Measurements from ENCODE around the gene BTNL2. TPM values are rescaled to one million over a fixed set of nuclear protein-coding genes. Genes with fewer than 3 reads are reported as not detected.
"Not testable (repeated sequence)": the region's sequence is repeated elsewhere in the genome, so short reads cannot be mapped to it uniquely, and the experiment has no call there.

The BTNL2 gene, protein sequence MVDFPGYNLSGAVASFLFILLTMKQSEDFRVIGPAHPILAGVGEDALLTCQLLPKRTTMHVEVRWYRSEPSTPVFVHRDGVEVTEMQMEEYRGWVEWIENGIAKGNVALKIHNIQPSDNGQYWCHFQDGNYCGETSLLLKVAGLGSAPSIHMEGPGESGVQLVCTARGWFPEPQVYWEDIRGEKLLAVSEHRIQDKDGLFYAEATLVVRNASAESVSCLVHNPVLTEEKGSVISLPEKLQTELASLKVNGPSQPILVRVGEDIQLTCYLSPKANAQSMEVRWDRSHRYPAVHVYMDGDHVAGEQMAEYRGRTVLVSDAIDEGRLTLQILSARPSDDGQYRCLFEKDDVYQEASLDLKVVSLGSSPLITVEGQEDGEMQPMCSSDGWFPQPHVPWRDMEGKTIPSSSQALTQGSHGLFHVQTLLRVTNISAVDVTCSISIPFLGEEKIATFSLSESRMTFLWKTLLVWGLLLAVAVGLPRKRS
- not detected for total RNA-seq

DNA sequence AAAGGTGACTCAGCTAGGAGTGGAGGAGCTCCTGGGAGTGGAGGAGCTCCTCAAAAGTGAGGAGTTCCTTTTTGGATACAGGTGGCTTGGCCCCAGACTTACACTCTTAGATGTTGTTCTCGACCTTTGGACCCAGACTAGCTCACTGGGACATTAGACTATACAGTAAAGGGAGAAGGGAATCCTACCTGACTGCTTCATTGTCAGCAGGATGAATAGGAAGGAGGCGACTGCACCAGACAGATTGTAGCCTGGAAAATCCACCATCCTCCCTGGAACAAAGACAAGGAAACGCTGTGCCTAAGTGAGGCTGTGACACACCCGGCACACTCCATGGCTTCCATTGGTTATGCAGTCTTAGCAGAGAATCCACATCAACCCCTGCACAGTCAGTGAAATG, at the start of gene BTNL2:
Gene BTNL2 (minus strand): TSS at position 325 of the 400 bp plus-strand sequence. CDS start 58 bp downstream, at position 267.
- H3K4me3 Mint-ChIP-seq = no peak within 1 kb of the TSS
- H3K9me3 Mint-ChIP-seq = no peaks in the 10 kb centered on the region
- H3K27me3 Mint-ChIP-seq (ENCODE audit: low read depth) = peaks cover 63% of the 10 kb centered on the region
- DNase-seq (no peak), ATAC-seq (replicated peaks in 1 of 2) (no peak)
- no peaks in the 10 kb centered on the region for H3K4me1 Mint-ChIP-seq (ENCODE audit: low read depth)
- no peaks in the 10 kb centered on the region for H3K36me3 Mint-ChIP-seq (ENCODE audit: insufficient read depth in 2 of 2)
- H3K27ac Mint-ChIP-seq = no peak within 1 kb of the TSS

DNA sequence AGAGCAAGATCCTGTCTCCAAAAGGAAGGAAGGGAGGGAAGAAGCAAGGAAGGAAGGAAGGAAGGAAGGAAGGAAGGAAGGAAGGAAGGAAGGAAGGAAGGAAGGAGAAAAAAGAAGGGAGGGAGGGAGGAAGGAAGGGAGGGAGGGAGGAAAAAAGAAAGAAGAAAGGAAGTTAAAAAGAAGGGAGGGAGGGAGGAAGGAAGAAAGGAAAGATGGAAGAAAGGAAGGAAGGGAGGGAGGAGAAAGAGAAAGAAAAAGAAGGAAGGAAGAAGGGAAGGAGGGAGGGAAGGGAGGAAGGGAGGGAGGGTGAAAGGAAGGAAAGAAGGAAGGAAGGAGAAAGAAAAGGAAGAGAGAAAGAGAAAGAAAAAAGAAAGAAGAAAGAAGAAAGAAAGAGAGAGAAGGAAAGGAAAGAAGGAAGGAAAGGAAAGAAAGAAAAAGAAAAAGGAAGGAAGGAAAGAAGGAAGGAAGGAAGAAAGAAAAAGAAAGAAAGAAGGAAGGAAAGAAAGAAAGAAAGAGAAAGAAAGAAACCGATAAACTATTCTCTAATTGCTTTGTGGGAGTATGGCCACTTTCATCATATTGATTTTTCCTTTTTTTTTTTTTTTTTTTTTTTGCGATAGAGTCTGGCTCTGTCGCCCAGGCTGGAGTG, 42.2 kb upstream of the BTNL2 start:
- Mint-ChIP-seq H3K9me3 (peaks cover 6 to 7% of the 10 kb centered on the region in 2 donors), H3K4me3 (no peak overlapping the region), H3K4me1 (ENCODE audit: low read depth) (no peaks in the 10 kb centered on the region), H3K36me3 (ENCODE audit: insufficient read depth in 2 of 2) (peaks cover 6 to 12% of the 10 kb centered on the region in 2 donors), H3K27ac (no peak overlapping the region), H3K27me3 (ENCODE audit: low read depth) (peaks cover 31% of the 10 kb centered on the region)
- no peak for DNase-seq
- ATAC-seq (replicated peaks in 1 of 2) = no peak

DNA sequence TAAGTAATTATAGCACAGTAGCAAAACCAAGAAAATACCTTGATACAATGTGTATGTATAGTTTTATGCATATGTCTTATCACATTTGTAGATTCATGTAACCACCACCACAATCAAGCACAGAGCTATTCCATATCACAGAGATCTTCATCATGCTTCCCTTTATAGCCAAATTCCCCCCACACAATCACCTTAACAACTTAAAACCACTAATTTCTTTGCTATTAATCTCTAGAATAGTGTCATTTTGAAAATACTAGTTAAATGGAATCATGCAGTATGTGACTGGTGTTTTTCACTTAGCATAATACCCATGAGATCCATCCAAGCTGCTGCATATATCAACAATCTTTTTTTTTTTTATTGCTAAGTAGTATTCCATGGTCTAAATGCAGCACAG, 41.0 kb upstream of the BTNL2 start:
- Mint-ChIP-seq H3K27ac (no peak overlapping the region), H3K27me3 (ENCODE audit: low read depth) (peaks cover 43% of the 10 kb centered on the region), H3K36me3 (ENCODE audit: insufficient read depth in 2 of 2) (peaks cover 6 to 12% of the 10 kb centered on the region in 2 donors), H3K4me1 (ENCODE audit: low read depth) (no peaks in the 10 kb centered on the region), H3K9me3 (peaks cover 5 to 6% of the 10 kb centered on the region in 2 donors), H3K4me3 (no peak overlapping the region)
- ATAC-seq (replicated peaks in 1 of 2) = no peak
- DNase-seq = no peak

DNA sequence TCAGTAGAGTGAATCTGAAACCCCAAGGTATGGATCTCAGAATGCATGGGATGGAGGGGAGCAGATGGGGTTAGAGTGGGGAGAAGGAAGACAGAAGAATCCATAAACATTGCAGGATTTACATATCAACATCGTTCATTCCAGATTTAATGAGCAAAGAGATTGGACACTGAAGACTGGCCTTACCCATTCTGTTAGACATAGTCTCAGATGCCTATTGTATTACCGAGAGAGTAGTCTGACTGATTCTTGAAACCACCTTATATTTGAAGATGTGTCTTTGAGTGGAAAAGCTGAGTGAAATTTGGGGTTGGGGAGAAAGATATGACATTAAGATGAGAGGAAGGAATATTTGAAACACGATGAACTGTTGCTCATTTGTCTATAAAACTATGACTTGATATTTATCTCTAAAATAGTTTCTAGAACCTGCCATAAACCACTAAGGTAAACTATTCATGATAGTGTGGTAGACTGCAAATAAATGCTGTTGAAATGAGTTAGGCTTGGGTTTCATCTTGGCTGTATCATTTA, 38.4 kb upstream of the BTNL2 start:
- ATAC-seq (replicated peaks in 1 of 2) = peak in 1 of 2 donors; percentile 33

DNA sequence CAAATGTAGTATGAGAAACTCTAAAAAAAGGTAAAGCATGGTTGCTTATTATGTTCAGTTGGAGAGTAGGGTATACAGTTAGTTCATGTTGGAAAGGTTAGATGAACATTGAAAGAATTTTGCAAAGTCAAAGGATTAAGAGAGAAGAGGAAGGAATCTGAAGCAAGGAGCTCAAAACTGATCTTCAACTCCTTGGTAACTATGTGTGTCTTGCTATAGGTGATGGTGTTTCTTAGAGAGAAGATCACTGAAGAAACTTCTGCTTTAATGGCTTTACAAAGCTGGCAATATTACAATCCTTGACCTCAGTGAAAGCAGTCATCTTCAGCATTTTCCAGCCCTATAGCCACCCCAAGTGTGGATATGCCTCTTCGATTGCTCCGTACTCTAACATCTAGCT, 37.5 kb upstream of the BTNL2 start:
- Mint-ChIP-seq H3K4me1 (ENCODE audit: low read depth) (peaks cover 7% of the 10 kb centered on the region), H3K4me3 (no peak overlapping the region), H3K9me3 (no peaks in the 10 kb centered on the region), H3K27ac (no peak overlapping the region), H3K27me3 (ENCODE audit: low read depth) (peaks cover 53% of the 10 kb centered on the region), H3K36me3 (ENCODE audit: insufficient read depth in 2 of 2) (no peaks in the 10 kb centered on the region)
- DNase-seq (no peak), ATAC-seq (replicated peaks in 1 of 2) (no peak)

More for the DNA sequence above, 38.4 kb upstream of the BTNL2 start:
- H3K27ac Mint-ChIP-seq = no peak overlapping the region
- peaks cover 43% of the 10 kb centered on the region for H3K27me3 Mint-ChIP-seq (ENCODE audit: low read depth)
- H3K9me3 Mint-ChIP-seq = no peaks in the 10 kb centered on the region
- no peaks in the 10 kb centered on the region for H3K36me3 Mint-ChIP-seq (ENCODE audit: insufficient read depth in 2 of 2)
- no peak overlapping the region for H3K4me3 Mint-ChIP-seq
- no peak for DNase-seq
- no peaks in the 10 kb centered on the region for H3K4me1 Mint-ChIP-seq (ENCODE audit: low read depth)

DNA sequence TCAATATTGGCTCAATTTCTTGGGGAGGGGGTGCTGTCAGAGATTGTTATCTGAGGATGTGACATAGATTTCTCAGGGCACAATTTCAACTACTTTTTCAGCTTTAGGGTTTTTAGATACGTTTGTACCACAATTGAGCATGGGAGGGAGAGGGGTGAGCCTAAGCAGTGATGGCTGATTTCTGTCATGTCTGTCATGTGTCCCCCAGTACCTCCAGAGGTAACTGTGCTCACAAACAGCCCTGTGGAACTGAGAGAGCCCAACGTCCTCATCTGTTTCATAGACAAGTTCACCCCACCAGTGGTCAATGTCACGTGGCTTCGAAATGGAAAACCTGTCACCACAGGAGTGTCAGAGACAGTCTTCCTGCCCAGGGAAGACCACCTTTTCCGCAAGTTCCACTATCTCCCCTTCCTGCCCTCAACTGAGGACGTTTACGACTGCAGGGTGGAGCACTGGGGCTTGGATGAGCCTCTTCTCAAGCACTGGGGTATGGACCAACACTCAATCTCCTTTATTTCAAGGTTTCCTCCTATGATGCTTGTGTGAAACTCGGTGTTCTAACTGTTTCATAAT, 36.1 kb upstream of the BTNL2 start:
- H3K4me3 Mint-ChIP-seq = no peak overlapping the region
- H3K27me3 Mint-ChIP-seq (ENCODE audit: low read depth) = peaks cover 59% of the 10 kb centered on the region
- ATAC-seq (replicated peaks in 1 of 2) = no peak
- no peaks in the 10 kb centered on the region for H3K36me3 Mint-ChIP-seq (ENCODE audit: insufficient read depth in 2 of 2)
- no peak for DNase-seq
- peaks cover 10% of the 10 kb centered on the region for H3K4me1 Mint-ChIP-seq (ENCODE audit: low read depth)
- no peak overlapping the region for H3K27ac Mint-ChIP-seq
- no peaks in the 10 kb centered on the region for H3K9me3 Mint-ChIP-seq

DNA sequence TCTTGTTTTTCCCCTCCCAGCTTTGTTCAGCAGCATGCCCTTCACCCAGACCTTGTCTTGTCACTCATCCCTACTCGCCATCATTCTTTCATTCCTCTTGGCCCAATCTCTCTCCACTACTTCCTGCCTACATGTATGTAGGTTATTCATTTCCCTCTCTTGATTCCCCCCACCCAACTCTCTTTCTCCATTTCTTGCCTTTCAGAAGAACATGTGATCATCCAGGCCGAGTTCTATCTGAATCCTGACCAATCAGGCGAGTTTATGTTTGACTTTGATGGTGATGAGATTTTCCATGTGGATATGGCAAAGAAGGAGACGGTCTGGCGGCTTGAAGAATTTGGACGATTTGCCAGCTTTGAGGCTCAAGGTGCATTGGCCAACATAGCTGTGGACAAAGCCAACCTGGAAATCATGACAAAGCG, 35.3 kb upstream of the BTNL2 start:
- no peaks in the 10 kb centered on the region for H3K36me3 Mint-ChIP-seq (ENCODE audit: insufficient read depth in 2 of 2)
- ATAC-seq (replicated peaks in 1 of 2) (no peak), DNase-seq (no peak)
- peaks cover 13% of the 10 kb centered on the region for H3K4me1 Mint-ChIP-seq (ENCODE audit: low read depth)
- H3K4me3 Mint-ChIP-seq = no peak overlapping the region
- no peak overlapping the region for H3K27ac Mint-ChIP-seq
- H3K27me3 Mint-ChIP-seq (ENCODE audit: low read depth) = peaks cover 59% of the 10 kb centered on the region
- H3K9me3 Mint-ChIP-seq = no peaks in the 10 kb centered on the region

DNA sequence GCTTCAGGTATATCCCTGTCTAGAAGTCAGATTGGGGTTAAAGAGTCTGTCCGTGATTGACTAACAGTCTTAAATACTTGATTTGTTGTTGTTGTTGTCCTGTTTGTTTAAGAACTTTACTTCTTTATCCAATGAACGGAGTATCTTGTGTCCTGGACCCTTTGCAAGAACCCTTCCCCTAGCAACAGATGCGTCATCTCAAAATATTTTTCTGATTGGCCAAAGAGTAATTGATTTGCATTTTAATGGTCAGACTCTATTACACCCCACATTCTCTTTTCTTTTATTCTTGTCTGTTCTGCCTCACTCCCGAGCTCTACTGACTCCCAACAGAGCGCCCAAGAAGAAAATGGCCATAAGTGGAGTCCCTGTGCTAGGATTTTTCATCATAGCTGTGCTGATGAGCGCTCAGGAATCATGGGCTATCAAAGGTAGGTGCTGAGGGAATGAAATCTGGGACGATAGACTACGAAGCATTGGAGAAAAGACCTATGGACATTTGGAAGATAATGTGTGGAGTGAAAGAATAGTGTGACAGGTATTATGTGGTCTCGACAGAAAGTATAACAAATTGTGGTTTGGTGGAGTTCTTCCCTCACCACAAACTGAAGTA, 32.7 kb upstream of the BTNL2 start, which contains the start of gene HLA-DRA:
Gene HLA-DRA (plus strand): TSS at position 286 of the 613 bp plus-strand sequence. CDS start 64 bp downstream, at position 350.
- Mint-ChIP-seq H3K27ac (no peak within 1 kb of the TSS), H3K4me3 (peak within 1 kb of the TSS; percentile 48 to 74), H3K9me3 (no peaks in the 10 kb centered on the region)

DNA sequence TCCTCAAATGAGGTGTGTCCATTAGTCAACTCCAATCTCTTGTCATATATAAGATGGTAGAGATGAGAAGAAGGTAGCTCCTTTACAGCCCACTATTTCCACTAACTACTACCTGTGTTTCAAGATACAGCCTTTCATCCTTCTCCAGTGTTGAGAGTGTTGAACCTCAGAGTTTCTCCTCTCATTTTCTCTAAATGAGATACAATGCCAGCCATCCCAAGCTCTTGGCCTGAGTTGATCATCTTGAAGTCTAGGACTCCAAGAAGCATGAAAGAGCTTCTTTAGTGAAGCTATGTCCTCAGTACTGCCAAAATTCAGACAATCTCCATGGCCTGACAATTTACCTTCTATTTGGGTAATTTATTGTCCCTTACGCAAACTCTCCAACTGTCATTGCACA, 32.2 kb upstream of the BTNL2 start:
- Mint-ChIP-seq H3K9me3 (no peaks in the 10 kb centered on the region), H3K27me3 (ENCODE audit: low read depth) (peaks cover 48% of the 10 kb centered on the region), H3K27ac (no peak overlapping the region), H3K4me1 (ENCODE audit: low read depth) (peaks cover 16% of the 10 kb centered on the region), H3K36me3 (ENCODE audit: insufficient read depth in 2 of 2) (no peaks in the 10 kb centered on the region), H3K4me3 (peak overlapping the region in 1 of 2 donors; percentile 74)
- ATAC-seq (replicated peaks in 1 of 2) (no peak), DNase-seq (no peak)

More for the DNA sequence above, 32.7 kb upstream of the BTNL2 start, which contains the start of gene HLA-DRA:
- no peaks in the 10 kb centered on the region for H3K36me3 Mint-ChIP-seq (ENCODE audit: insufficient read depth in 2 of 2)
- DNase-seq (peak; percentile 8 to 60), ATAC-seq (replicated peaks in 1 of 2) (peak; percentile 83 to 87)
- H3K4me1 Mint-ChIP-seq (ENCODE audit: low read depth) = peaks cover 16% of the 10 kb centered on the region
- H3K27me3 Mint-ChIP-seq (ENCODE audit: low read depth) = peaks cover 52% of the 10 kb centered on the region

DNA sequence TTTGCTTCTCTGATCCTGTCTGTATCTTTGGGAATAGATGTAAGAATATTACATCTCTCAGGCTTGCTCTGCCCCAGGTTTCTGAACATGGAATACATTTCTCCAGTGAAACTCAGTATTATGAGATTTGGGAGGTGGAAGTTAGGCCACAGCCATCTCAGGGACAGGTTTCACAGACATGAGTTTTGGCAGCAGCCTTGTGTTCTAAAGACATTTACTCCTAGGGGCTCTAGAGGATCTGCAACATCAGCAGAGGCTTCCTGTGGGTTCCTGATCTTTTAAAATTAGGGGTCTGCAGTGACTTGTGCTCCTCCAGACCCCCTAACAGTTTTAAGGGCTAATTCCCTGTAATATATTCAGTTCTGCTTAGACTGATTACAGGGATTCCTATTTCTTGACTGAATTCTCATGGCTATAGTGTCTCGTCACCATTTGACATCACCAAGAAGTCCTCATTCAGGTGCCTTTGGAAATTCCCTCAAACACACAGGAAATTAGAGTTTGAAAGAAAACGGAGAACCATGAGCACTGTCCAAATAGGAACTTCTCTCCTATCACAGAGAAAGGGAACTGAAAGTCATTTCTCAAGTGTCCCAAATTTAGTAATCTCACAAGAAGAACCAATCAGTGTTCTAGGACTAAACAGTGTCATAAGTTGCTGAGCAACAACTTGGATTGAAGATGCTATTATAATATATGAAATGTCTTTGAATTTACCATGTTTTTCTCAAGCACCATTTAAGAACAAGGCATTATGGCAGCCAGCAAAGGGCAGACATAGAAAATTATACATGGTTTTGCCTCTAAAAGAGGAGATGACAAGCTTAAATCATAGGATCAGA, 30.2 kb upstream of the BTNL2 start:
- DNase-seq (no peak), ATAC-seq (replicated peaks in 1 of 2) (peak; percentile 47 to 70)
- Mint-ChIP-seq H3K4me3 (no peak overlapping the region), H3K27ac (no peak overlapping the region), H3K9me3 (no peaks in the 10 kb centered on the region), H3K4me1 (ENCODE audit: low read depth) (peaks cover 16% of the 10 kb centered on the region), H3K27me3 (ENCODE audit: low read depth) (peaks cover 38% of the 10 kb centered on the region), H3K36me3 (ENCODE audit: insufficient read depth in 2 of 2) (no peaks in the 10 kb centered on the region)

DNA sequence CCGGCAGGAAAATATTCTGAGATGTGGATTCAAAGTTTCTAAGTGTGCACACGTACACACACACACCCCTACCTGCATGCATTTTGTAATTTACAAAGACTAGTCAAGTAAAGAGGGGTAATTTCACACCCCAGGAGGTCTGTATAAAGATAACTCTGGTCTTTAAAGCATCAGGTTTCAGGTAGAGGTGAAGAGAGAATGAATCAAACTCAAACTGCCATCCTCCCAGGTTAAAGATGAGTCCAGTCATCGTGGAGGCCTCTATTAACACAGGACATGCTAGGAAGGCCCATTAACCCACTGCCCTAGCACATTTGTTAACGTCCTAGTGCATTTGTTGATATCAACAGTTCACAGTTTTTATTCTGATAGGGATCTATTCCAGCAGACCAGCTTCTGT, 29.2 kb upstream of the BTNL2 start:
- H3K4me3 Mint-ChIP-seq = no peak overlapping the region
- no peaks in the 10 kb centered on the region for H3K36me3 Mint-ChIP-seq (ENCODE audit: insufficient read depth in 2 of 2)
- no peak for DNase-seq
- H3K27me3 Mint-ChIP-seq (ENCODE audit: low read depth) = peaks cover 30% of the 10 kb centered on the region
- no peaks in the 10 kb centered on the region for H3K9me3 Mint-ChIP-seq
- peaks cover 16% of the 10 kb centered on the region for H3K4me1 Mint-ChIP-seq (ENCODE audit: low read depth)
- ATAC-seq (replicated peaks in 1 of 2) = no peak
- no peak overlapping the region for H3K27ac Mint-ChIP-seq

DNA sequence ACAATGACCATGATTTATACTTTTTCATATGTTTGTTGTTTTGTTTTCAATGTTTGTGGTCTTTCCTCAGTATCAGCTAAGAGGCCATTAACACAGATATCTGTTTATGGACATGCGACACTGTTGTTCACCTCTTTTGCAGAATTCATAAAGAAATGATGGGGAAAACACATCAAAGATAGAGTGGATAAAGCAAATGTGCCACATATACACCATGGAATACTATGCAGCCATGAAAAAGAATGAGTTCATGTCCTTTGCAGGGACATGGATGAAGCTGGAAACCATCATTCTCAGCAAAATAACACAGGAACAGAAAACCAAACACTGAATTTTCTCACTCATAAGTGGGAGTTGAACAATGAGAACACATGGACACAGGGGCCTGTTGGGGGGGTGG, 27.0 kb upstream of the BTNL2 start:
- not testable (repeated sequence) for DNase-seq; H3K36me3 Mint-ChIP-seq (ENCODE audit: insufficient read depth in 2 of 2); H3K4me3 Mint-ChIP-seq; H3K4me1 Mint-ChIP-seq (ENCODE audit: low read depth); H3K9me3 Mint-ChIP-seq; ATAC-seq (replicated peaks in 1 of 2); H3K27ac Mint-ChIP-seq; H3K27me3 Mint-ChIP-seq (ENCODE audit: low read depth)

Data from activated T-cell treated with anti-CD3 and anti-CD28 coated beads, Interleukin-2, amount 50 U/mL, for 72 hours (primary cell).